ENCODE results near the gene NCKAP5L.

Gene NCKAP5L

DNA sequence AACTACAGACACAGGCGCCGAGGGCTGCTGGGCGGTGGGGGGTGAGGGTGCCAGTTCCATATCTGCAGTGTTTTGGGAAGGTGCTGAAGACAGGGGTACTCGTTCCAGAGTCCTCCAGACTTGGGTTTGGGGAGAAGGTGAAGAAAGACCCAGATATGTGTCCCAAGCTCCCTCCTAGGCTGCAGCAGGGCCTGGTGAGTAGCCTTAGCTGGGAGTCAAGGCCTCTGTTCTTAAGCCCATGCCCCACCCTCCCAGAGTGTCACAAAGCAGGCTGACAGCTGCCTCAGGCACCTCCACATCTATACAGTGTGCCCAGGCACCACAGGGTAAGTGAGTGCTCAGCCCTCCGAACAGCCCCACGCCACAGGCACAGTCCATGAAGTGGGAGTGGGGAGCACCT lies 4.3 kb downstream of the NCKAP5L start:
- DNase-seq: peak; percentile 49

GRCh38 chr12:49823350-49823749 lies 4.9 kb downstream of the NCKAP5L start:
- no peak for DNase-seq

DNA sequence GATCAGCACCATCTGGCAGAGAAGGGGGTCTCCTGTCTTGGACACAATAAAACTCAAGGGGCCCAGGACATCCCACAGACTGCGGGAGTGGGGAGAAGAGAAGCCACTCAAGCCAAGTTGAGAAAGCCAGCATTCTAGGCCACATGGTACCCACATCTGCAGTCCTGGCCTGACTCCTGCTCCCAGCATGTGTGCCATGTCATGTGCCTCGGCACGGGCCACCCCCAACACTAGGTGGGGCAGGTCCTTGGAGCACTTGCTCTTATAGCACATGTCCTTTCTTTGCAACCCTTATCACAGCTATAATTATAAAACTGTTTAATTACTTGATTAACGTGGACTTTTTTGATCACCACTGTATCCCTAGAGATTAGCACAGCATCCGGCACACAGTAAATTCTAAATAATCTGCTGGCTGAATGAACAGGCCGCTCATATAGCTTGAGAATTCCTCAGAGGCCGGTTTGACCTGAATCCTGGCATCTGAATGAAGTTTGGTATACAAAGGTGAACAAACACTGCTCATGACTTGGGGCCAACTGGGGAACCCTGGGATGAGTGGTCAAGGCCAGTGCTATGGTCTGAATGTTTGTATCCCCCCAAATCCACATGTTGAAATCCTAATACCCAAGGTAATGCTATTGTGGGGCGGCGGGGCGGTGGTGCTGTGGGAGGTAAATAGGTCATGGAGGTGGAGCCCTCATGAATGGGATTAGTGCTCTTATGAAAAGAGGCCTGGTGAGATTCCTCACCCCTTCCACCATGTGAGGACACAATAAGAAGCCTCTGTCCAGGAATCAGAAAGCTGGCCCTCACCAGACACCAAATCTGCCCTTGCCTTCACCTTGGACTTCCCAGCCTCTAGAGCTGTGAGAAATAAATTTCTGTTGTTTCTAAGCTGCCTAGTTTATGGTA lies 6.6 kb downstream of the NCKAP5L start:
- DNase-seq: no peak

DNA sequence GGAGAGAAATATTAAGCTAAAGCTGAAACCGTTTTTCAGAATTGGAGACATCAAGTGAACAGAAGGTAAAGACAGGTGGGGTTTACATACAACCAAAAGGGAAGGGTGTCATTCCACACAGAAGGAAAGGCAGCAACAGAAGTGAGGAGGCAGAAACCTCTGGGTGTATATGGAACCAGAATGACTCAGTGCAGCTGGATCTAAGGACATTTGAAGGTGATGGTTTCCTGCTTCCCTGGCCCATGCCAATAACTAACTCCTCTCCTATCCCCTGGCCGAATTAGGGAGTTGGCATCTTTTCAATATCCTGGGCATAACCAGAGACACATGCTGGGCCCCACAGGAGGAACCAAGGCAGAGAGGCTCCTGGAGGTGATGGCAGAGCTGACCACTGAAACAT lies 8.4 kb downstream of the NCKAP5L start:
- no peak for DNase-seq

- DNase-seq: no peak
Measured at GRCh38 chr12:49818241-49818895, 9.8 kb downstream of the NCKAP5L start.

GRCh38 chr12:49813131-49813530 lies 15.1 kb downstream of the NCKAP5L start:
- DNase-seq: no peak

DNA sequence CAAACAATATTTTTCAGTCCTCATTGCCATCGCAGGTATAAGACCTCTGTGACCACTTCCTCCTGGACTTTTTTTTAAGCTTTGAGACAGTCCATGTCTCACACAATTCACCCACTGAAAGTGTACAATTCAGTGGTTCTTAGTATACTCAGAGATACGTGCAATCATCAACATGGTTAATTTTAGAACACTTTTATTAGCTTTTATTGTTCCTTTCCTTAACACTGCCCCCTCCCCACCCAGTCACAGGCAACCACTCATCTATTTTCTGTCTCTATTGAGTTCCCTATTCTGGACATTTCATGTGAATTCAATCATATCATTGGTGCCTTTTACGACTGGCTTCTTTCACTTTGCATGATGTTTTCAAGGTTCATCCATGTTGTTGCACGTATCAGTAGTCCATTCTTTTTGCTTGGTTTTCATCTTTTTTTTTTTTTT lies 16.2 kb downstream of the NCKAP5L start:
- DNase-seq: no peak

- DNase-seq: no peak
Measured at GRCh38 chr12:49811136-49811535, 17.1 kb downstream of the NCKAP5L start.

GRCh38 chr12:49809906-49810389 lies 18.3 kb downstream of the NCKAP5L start:
- no peak for DNase-seq

DNA sequence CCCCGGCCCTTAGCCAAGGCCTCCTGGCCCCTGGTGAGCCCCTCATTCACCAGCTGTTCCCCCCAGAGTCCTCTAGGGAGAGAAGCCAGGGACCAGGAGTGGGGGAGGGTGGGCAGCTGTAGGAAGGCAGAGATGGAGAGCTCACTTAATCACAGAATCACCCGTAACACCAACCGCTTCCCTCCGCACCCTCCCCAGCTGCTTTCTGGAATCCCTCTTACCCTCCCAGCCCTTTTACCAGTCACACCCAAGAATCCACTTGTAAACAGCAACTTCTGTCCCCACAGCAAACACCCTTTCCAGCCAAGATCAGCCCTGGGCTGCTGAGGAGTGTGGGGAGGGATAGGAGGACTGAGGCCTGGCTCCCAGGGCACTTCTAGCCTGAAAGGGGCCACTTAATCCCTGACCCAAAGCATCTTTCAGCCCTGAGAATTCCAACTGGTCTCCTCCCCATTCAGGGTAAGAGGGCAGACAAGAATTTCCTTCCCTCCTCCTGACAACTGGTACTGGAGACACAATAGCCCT lies 18.8 kb downstream of the NCKAP5L start:
- no peak for DNase-seq

DNA sequence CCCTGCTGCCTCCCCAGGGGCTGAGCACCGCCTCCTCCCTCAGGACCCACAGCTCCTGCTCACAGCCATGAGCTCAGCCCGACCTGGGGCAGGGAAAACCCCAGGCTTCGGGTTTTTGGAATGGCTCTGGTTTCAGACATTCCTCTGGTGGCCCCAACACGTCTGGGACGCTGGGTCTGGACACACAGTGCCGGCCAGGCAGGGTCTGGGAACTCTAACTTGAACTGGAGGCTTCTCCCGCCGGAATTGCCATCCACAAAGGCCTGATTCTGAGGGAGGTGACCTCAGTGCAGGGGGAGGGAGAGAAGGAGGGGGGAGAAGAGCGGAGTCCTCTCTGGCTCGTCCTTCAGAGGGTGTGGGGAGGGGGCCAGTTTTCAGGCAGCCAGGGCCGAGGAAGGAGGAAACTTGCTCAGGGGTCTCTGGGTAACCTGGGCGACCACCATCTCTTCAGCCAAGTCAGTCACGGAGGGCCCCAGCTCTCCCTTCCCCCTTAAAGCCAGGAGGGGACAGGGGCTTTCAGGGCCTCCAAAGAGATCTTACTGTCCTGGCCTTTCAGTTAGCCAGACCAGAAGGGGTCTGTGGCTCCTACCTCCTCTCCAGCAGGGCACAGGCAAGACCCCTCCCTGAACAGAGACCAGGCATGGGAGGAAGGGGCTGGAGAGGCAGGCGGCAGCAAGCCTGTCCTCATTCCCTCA lies 19.4 kb downstream of the NCKAP5L start:
- no peak for DNase-seq

DNA sequence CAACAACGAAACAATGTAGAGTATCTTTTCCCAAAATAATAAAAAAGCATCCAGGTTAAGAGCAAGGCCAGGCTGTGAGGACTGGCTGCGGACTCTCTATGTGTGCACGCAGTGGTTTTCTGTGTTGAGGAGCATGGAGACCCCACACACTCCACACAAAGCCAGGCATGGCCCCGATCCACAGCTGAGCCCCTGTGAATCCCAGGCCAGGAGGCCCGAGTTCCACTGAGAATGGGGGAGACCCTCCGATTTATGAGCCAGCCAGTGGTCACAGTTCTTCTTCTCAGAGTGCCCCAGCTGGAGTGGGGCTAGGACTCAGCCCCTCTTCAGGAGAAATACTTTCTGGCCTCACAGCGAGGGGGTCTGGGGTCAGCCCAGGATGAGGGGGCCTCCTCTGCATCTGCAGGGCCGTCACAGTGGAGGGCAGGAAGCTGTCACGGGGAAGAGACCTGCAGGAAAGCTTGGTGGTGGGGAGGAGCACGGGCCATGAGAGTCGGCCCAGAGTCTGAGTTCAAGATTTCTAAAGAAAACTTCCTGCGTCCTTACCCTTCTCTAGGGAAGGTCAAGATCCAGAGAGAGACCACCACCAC lies 20.1 kb downstream of the NCKAP5L start:
- no peak for DNase-seq

- DNase-seq: no peak
Measured at GRCh38 chr12:49806877-49807276, 21.3 kb downstream of the NCKAP5L start.

GRCh38 chr12:49806321-49806813 lies 21.8 kb downstream of the NCKAP5L start:
- no peak for DNase-seq

- DNase-seq: no peak
Measured at GRCh38 chr12:49805409-49805808, 22.8 kb downstream of the NCKAP5L start.

GRCh38 chr12:49804821-49805220 lies 23.4 kb downstream of the NCKAP5L start:
- DNase-seq: no peak

- no peak for DNase-seq
Measured at GRCh38 chr12:49803693-49804450, 24.3 kb downstream of the NCKAP5L start.

DNA sequence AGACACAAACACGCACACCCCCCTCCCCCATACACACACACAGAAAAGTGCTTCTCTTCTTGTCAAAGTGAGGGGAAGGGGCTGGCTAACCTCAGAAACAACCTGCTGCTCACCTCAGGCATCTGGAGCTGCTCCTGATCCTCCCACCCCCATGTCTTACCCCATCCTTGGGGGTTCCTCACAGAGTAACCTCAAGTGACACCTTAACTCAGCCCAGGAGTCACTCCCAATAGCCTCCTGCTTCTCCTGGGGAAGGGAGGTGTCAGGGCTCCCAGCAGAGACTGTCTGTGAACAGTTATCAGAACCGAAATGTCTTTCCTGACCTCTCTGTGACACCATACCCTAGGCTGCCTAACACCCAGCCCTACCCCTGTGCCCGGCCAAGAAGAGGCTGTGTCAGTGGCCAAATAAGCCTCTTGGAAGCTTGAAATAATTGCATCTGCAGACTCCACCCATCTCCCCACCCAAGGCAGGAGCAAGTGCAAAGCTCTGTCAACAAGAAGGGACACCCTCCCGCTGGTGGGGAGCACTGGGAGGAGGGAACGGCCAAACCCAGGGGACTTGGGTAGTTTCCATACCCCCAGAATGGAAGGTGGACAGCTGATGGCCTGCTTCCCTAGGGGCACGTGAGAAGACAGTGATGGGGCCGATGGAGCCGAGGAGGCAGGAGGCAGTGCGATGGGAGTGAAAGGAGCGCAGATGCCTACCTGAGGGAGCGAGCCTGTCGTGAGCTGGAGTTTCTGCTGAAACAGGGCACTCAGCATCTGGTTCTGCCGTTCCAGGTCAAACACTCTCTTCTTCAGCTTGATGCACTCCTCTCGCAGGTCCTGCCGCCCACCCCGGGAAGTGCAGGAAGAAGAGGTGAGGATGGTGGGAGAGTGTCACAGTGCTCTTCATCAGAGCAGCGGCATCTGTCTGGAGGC lies 26.8 kb downstream of the NCKAP5L start:
- DNase-seq: no peak

- no peak for DNase-seq
Measured at GRCh38 chr12:49800421-49801140, 27.6 kb downstream of the NCKAP5L start.

- no peak for DNase-seq
Measured at GRCh38 chr12:49798934-49799333, 29.3 kb downstream of the NCKAP5L start.
